Liver (tissue), 9 donors: ENCODE results near the gene TPX2. TPM values are rescaled to one million over a fixed set of nuclear protein-coding genes. Genes with fewer than 3 reads are reported as not detected.

Experiments used
- DNase-seq: peaks from one replicate; pipeline ENCODE4 v3.0.0-alpha.2; 2017; ENCODE audit warnings: low spot score
- H3K27ac ChIP-seq, 2 donors: one replicate each; pipeline ENCODE4 v1.7.0; 2013; ENCODE audit warnings: inconsistent platforms in 2 of 2, low read length in 2 of 2, control low read depth in 1 of 2, low read depth in 1 of 2, mild to moderate bottlenecking in 1 of 2
- H3K27me3 ChIP-seq, 4 donors: one replicate each; pipeline versions ENCODE4 v1.6.1 to v1.7.0; 2013; ENCODE audit warnings: low read length in 3 of 4, inconsistent platforms in 1 of 4, mild to moderate bottlenecking in 1 of 4, moderate library complexity in 1 of 4; ENCODE audit not compliant: control insufficient read depth in 4 of 4, insufficient read depth in 4 of 4
- H3K36me3 ChIP-seq, 4 donors: one replicate each; pipeline versions ENCODE4 v1.6.1 to v1.7.0; 2013; ENCODE audit warnings: low read length in 3 of 4, mild to moderate bottlenecking in 3 of 4, low read depth in 1 of 4, moderate library complexity in 1 of 4; ENCODE audit not compliant: control insufficient read depth in 4 of 4, insufficient read depth in 3 of 4
- H3K4me1 ChIP-seq, 4 donors: one replicate each; pipeline versions ENCODE4 v1.6.1 to v1.7.0; 2013; ENCODE audit warnings: low read length in 3 of 4, mild to moderate bottlenecking in 3 of 4, moderate library complexity in 1 of 4; ENCODE audit not compliant: control insufficient read depth in 4 of 4, insufficient read depth in 4 of 4
- H3K4me3 ChIP-seq, 3 donors: one replicate each; pipeline versions ENCODE4 v1.6.1 to v1.7.0; 2013; ENCODE audit warnings: low read length in 3 of 3, control low read depth in 1 of 3, low read depth in 1 of 3, mild to moderate bottlenecking in 1 of 3
- H3K9ac ChIP-seq, 2 donors: one replicate each; pipeline ENCODE4 v1.7.0; 2013; ENCODE audit warnings: low read length in 2 of 2, mild to moderate bottlenecking in 2 of 2, moderate library complexity in 2 of 2, control low read depth in 1 of 2, low read depth in 1 of 2
- H3K9me3 ChIP-seq, 4 donors: one replicate each; pipeline versions ENCODE4 v1.6.1 to v1.7.0; 2013; ENCODE audit warnings: low read length in 3 of 4; ENCODE audit not compliant: control insufficient read depth in 4 of 4
- ATF3 ChIP-seq: IDR thresholded peaks from 2 replicates; pipeline ENCODE4 v1.6.1; 2016; ENCODE audit warnings: antibody characterized with exemption
- EGR1 ChIP-seq, 2 donors: IDR thresholded peaks; 2 replicates each; pipeline ENCODE4 v1.6.1; 2016 to 2018; ENCODE audit warnings: antibody characterized with exemption in 2 of 2, low read depth in 2 of 2
- FOXA1 ChIP-seq: IDR thresholded peaks from 2 replicates; pipeline ENCODE4 v1.6.1; 2016; ENCODE audit warnings: antibody characterized with exemption
- FOXA2 ChIP-seq: IDR thresholded peaks from 2 replicates; pipeline ENCODE4 v1.6.1; 2016; ENCODE audit warnings: antibody characterized with exemption
- GABPA ChIP-seq, 2 donors: IDR thresholded peaks in 1 of 2; conservative IDR thresholded peaks in 1 of 2; 2 replicates each; pipeline ENCODE4 v1.6.1; 2016; ENCODE audit warnings: antibody characterized with exemption in 2 of 2, mild to moderate bottlenecking in 1 of 2, moderate library complexity in 1 of 2
- HNF4A ChIP-seq, 2 donors: conservative IDR thresholded peaks; 2 replicates each; pipeline ENCODE4 v1.6.1; 2016; ENCODE audit warnings: antibody characterized with exemption in 2 of 2, mild to moderate bottlenecking in 2 of 2
- HNF4G ChIP-seq: IDR thresholded peaks from 2 replicates; pipeline ENCODE4 v1.6.1; 2016; ENCODE audit warnings: antibody characterized with exemption
- JUND ChIP-seq, 2 donors: IDR thresholded peaks; 2 replicates each; pipeline ENCODE4 v1.6.1; 2016; ENCODE audit warnings: antibody characterized with exemption in 2 of 2
- MAX ChIP-seq: IDR thresholded peaks from 2 replicates; pipeline ENCODE4 v1.6.1; 2016; ENCODE audit warnings: antibody characterized with exemption
- NR2F2 ChIP-seq: IDR thresholded peaks from 2 replicates; pipeline ENCODE4 v1.6.1; 2016; ENCODE audit warnings: antibody characterized with exemption
- RAD21 ChIP-seq, 2 donors: IDR thresholded peaks; 2 replicates each; pipeline ENCODE4 v1.6.1; 2016; ENCODE audit warnings: antibody characterized with exemption in 2 of 2, mild to moderate bottlenecking in 2 of 2
- RXRA ChIP-seq, 2 donors: IDR thresholded peaks; 2 replicates each; pipeline ENCODE4 v1.6.1; 2017 to 2018; ENCODE audit warnings: antibody characterized with exemption in 2 of 2, mild to moderate bottlenecking in 1 of 2
- SP1 ChIP-seq: IDR thresholded peaks from 2 replicates; pipeline ENCODE4 v1.6.1; 2018; ENCODE audit warnings: antibody characterized with exemption, mild to moderate bottlenecking
- TAF1 ChIP-seq: conservative IDR thresholded peaks from 2 replicates; pipeline ENCODE4 v1.6.1; 2016; ENCODE audit warnings: antibody characterized with exemption, mild to moderate bottlenecking
- YY1 ChIP-seq: IDR thresholded peaks from 2 replicates; pipeline ENCODE4 v1.6.1; 2016; ENCODE audit warnings: antibody characterized with exemption, mild to moderate bottlenecking
- ZBTB33 ChIP-seq: IDR thresholded peaks from 2 replicates; pipeline ENCODE4 v1.6.1; 2016; ENCODE audit warnings: antibody characterized with exemption
- WGBS: extraction: QIAGEN DNeasy Blood & Tissue Kit; methylation state at CpG from one replicate; pipeline ENCODE4 v1.1.7; 2013; 5-methylcytosine and 5-hydroxymethylcytosine counted together
- polyA plus RNA-seq, 2 donors: library from polyadenylated mRNA; stranded (reverse) in 1 of 2; unstranded in 1 of 2; fragments of 200-250 nt in 1 of 2; fragments of >200 nt in 1 of 2; fragmentation: Nextera tagmentation in 1 of 2; extraction: Ambion mirVana in 1 of 2; gene quantifications; one replicate each; pipeline versions ENCODE4 v1.2.1 to v1.2.3, GENCODE V29; 2013 to 2015
- total RNA-seq, 2 donors: library from RNA; depleted of rRNA; stranded (reverse); fragments of >200 nt; gene quantifications; one replicate each; pipeline ENCODE4 v1.2.3, GENCODE V29; 2014
- TF ChIP-seq, protein P1 (sequence below): fragments of 150-350 bp; IDR thresholded peaks from 2 replicates; pipeline ENCODE4 v1.5.1; 2017; ENCODE audit warnings: improper control_type of control experiment, low read depth, low read length; ENCODE audit not compliant: missing input control
- TF ChIP-seq, protein P2 (sequence below): IDR thresholded peaks from 2 replicates; pipeline ENCODE4 v1.6.1; 2016; ENCODE audit warnings: antibody characterized with exemption, mild to moderate bottlenecking
- donor health status: healthy.
- donor health status: healthy.
- donor health status: healthy.
- donor health status: healthy.
- donor health status: healthy.

The TPX2 gene
- total and polyA plus RNA-seq, 4 donors, result 1.1 to 40.8 (median 2.4) TPM

- peaks cover 0 to 5% (median 1%) of the 10 kb centered on the region in 4 donors for H3K36me3 ChIP-seq
- DNase-seq, result peak; percentile 49
- TF ChIP-seq GABPA (IDR thresholded peaks at IDR 0.05 in 1 of 2, conservative IDR thresholded peaks at IDR 0.05 in 1 of 2), result no peak
- TF ChIP-seq, protein P1, sequence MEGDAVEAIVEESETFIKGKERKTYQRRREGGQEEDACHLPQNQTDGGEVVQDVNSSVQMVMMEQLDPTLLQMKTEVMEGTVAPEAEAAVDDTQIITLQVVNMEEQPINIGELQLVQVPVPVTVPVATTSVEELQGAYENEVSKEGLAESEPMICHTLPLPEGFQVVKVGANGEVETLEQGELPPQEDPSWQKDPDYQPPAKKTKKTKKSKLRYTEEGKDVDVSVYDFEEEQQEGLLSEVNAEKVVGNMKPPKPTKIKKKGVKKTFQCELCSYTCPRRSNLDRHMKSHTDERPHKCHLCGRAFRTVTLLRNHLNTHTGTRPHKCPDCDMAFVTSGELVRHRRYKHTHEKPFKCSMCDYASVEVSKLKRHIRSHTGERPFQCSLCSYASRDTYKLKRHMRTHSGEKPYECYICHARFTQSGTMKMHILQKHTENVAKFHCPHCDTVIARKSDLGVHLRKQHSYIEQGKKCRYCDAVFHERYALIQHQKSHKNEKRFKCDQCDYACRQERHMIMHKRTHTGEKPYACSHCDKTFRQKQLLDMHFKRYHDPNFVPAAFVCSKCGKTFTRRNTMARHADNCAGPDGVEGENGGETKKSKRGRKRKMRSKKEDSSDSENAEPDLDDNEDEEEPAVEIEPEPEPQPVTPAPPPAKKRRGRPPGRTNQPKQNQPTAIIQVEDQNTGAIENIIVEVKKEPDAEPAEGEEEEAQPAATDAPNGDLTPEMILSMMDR, result no peak
- peak; percentile 31 for TF ChIP-seq FOXA1
- peak; percentile 16 to 46 for TF ChIP-seq RAD21 (IDR thresholded peaks at IDR 0.05)
- peak; percentile 80 to 82 for TF ChIP-seq RXRA (IDR thresholded peaks at IDR 0.05)
- peak; percentile 39 for TF ChIP-seq FOXA2
- TF ChIP-seq NR2F2, result peak; percentile 51
- TF ChIP-seq SP1, result peak; percentile 48
- peak in 1 of 2 donors; percentile 60 for TF ChIP-seq JUND (IDR thresholded peaks at IDR 0.05)
- TF ChIP-seq TAF1, result no peak
- TF ChIP-seq HNF4G, result peak; percentile 37
- TF ChIP-seq HNF4A (conservative IDR thresholded peaks at IDR 0.05), result peak; percentile 65 to 70
Observed at GRCh38 chr20:31719644-31720485, 19.2 kb upstream of the TPX2 start.

DNA sequence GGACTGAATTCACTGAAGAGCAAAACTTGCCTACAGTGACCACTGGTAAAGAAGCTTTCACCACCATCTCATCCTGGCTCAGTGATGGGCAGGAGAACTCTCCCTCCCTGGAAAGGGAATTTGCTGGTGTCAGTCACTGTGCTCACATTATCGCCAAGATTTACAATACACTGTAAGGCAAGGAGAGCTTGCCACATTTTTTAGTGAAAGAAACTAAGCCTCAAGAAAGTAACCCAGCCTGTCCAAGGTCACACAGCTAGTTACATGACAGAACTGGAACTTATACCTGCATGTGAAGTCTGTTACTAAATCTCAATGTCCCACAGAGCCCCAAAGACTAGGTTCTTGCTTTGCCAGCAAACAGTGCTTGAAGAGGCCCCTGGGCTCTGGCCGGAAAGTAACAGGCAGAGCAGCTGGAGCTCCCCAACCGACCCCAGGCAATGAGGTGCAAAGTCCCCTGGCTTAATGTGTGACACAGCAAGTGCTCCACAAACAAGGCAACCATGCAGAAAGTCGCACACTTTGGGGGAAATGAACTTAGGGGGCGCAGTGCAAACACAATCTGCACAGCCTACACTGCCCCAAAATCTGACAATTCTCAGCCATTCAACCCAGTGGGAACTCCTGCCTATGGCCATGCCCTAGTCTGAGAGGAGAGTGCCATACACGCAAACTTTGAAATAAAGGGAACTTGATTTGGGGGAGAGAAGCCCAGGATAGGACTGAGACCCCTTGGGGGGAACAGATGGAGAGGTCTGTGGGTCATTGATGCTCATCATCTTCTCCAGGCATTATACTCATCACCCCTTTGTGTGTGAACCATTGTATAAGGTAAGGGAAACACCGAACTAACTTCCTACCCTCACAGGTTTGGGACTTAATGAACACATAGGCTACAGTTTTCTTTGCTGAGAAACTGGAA is 18.3 kb upstream of the TPX2 start:
- no peaks in the 10 kb centered on the region for H3K27me3 ChIP-seq
- H3K36me3 ChIP-seq, result peaks cover 0 to 5% (median 1%) of the 10 kb centered on the region in 4 donors
- DNase-seq, result peak; percentile 62
- peak overlapping the region; percentile 93 to 96 (median 93) for H3K4me3 ChIP-seq
- H3K9ac ChIP-seq, result peak overlapping the region; percentile 92 to 93
- H3K9me3 ChIP-seq, result no peaks in the 10 kb centered on the region
- H3K4me1 ChIP-seq, result peaks cover 7 to 56% (median 32%) of the 10 kb centered on the region in 4 donors
- H3K27ac ChIP-seq, result peak overlapping the region; percentile 93 to 97
- WGBS, result 6% methylated on average over 7 of the region's 7 CpGs
- TF ChIP-seq SP1 (peak; percentile 52), MAX (no peak), TAF1 (no peak), FOXA1 (no peak), ATF3 (no peak), GABPA (IDR thresholded peaks at IDR 0.05 in 1 of 2, conservative IDR thresholded peaks at IDR 0.05 in 1 of 2) (no peak), RAD21 (IDR thresholded peaks at IDR 0.05) (peak; percentile 21 to 42), HNF4A (conservative IDR thresholded peaks at IDR 0.05) (peak; percentile 79 to 90), NR2F2 (no peak), HNF4G (peak; percentile 50), FOXA2 (no peak), JUND (IDR thresholded peaks at IDR 0.05) (no peak), YY1 (no peak), EGR1 (IDR thresholded peaks at IDR 0.05; ENCODE audit: low read depth in 2 of 2) (no peak), ZBTB33 (no peak), RXRA (IDR thresholded peaks at IDR 0.05) (peak; percentile 45 to 53)
- TF ChIP-seq, protein P2, sequence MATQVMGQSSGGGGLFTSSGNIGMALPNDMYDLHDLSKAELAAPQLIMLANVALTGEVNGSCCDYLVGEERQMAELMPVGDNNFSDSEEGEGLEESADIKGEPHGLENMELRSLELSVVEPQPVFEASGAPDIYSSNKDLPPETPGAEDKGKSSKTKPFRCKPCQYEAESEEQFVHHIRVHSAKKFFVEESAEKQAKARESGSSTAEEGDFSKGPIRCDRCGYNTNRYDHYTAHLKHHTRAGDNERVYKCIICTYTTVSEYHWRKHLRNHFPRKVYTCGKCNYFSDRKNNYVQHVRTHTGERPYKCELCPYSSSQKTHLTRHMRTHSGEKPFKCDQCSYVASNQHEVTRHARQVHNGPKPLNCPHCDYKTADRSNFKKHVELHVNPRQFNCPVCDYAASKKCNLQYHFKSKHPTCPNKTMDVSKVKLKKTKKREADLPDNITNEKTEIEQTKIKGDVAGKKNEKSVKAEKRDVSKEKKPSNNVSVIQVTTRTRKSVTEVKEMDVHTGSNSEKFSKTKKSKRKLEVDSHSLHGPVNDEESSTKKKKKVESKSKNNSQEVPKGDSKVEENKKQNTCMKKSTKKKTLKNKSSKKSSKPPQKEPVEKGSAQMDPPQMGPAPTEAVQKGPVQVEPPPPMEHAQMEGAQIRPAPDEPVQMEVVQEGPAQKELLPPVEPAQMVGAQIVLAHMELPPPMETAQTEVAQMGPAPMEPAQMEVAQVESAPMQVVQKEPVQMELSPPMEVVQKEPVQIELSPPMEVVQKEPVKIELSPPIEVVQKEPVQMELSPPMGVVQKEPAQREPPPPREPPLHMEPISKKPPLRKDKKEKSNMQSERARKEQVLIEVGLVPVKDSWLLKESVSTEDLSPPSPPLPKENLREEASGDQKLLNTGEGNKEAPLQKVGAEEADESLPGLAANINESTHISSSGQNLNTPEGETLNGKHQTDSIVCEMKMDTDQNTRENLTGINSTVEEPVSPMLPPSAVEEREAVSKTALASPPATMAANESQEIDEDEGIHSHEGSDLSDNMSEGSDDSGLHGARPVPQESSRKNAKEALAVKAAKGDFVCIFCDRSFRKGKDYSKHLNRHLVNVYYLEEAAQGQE, result no peak

More at GRCh38 chr20:31719644-31720485, 19.2 kb upstream of the TPX2 start:
- Histone ChIP-seq H3K9ac (peak overlapping the region in 1 of 2 donors; percentile 92), H3K27ac (peak overlapping the region; percentile 93 to 97), H3K27me3 (no peaks in the 10 kb centered on the region), H3K4me1 (peaks cover 7 to 56% (median 32%) of the 10 kb centered on the region in 4 donors), H3K9me3 (no peaks in the 10 kb centered on the region), H3K4me3 (peak overlapping the region; percentile 93 to 96 (median 93))
- 17% methylated on average over 2 of the region's 2 CpGs for WGBS
